Epithelial cell of proximal tubule (primary cell): Measurements from ENCODE around the gene COL11A2. TPM values are rescaled to one million over a fixed set of nuclear protein-coding genes. Genes with fewer than 3 reads are reported as not detected.

Source experiments
- DNase-seq: peaks from one replicate; pipeline ENCODE4 v3.0.0-alpha.2; 2011; ENCODE audit warnings: low read depth
- H3K4me3 ChIP-seq: 2 replicates; pipeline ENCODE4 v1.5.1; 2011; ENCODE audit warnings: low read depth, mild to moderate bottlenecking, low read length
- total RNA-seq: library from RNA; depleted of rRNA; stranded (reverse); fragments of >200 nt; gene quantifications from 2 replicates; pipeline ENCODE4 v1.2.3, GENCODE V29; 2015
- TF ChIP-seq, protein P1 (sequence below): conservative IDR thresholded peaks from 2 replicates; pipeline ENCODE4 v1.5.1; 2012; ENCODE audit warnings: low read depth, mild to moderate bottlenecking, low read length

COL11A2 gene
- total RNA-seq, 1 donor from 2014 or later, result 0.06 TPM

DNA sequence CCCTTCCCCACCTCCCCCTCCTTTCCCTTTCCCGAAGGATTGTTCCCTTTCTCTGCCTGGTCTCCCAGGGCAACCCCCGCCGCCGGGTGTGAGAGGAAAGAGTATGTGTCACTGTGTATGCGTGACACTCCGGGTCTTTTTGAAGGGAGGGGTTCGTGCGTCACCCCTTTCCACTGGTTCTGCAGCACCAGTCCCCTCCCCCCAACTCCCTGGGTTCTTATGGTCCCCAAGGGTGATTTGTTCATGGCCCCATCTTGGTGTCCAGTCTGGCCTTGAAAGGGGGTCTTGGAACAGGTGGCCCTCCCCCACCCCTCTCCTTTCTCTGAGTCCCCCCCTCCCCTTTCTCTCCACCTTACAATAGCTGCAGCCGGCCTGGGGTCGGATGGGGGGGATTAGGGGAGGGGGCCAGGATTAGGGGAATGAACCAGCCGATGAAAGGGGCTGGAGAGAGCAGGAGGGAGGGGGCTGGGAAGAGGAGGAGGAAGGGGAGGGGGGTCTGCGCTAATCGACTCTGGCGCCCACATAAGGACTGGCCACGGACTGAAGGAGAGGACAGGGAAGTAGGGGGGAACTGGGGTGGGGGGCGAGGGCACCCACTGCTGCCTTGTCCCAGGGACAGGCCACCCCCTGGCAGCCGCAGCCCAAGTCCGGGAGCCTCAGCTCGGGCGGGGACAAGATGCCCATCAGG is 14.7 kb upstream of the COL11A2 start:
- TF ChIP-seq, protein P1, sequence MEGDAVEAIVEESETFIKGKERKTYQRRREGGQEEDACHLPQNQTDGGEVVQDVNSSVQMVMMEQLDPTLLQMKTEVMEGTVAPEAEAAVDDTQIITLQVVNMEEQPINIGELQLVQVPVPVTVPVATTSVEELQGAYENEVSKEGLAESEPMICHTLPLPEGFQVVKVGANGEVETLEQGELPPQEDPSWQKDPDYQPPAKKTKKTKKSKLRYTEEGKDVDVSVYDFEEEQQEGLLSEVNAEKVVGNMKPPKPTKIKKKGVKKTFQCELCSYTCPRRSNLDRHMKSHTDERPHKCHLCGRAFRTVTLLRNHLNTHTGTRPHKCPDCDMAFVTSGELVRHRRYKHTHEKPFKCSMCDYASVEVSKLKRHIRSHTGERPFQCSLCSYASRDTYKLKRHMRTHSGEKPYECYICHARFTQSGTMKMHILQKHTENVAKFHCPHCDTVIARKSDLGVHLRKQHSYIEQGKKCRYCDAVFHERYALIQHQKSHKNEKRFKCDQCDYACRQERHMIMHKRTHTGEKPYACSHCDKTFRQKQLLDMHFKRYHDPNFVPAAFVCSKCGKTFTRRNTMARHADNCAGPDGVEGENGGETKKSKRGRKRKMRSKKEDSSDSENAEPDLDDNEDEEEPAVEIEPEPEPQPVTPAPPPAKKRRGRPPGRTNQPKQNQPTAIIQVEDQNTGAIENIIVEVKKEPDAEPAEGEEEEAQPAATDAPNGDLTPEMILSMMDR, result no peak
- DNase-seq, result no peak
- H3K4me3 ChIP-seq, result peak overlapping the region; percentile 95

DNA sequence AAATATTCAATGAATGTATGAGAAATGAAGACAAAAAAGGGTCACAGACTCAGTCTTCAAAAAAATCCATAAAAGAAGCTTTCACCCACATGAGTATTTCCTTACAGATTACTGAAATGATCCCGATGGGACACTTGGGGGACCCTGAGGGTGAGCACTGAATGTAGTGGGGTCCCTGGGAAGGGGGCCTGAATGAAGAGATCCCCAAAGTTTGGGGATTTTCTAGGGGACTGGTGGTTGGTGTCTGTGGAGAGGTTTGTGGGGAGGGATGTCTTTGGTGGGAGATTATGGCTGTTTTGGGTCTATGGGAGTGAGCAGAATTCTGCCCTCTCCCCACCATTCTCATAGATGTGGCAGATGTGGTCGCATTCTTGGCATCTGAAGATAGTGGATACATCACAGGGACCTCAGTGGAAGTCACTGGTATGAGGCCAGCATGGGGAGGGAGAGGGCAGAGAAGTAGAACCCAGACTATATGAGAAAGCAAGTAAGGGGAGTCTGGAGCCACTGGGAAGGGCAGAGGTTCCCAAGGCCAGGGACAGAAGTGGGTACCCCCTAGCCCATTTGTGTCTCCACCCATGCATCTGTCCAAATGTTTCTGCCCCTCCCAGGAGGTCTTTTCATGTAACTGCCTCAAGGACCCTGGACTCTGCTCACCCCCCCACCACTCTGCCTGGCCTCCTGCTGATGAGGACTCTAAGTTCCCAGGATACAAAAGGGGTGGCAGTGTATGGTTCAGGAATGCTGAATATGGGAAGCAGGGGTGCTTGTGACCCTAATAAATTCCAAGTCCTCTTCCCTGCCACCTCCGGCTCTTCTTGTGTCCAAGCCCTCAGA is 14.0 kb upstream of the COL11A2 start:
- TF ChIP-seq, protein P1, result no peak
- DNase-seq, result no peak
- H3K4me3 ChIP-seq, result no peak overlapping the region

DNA sequence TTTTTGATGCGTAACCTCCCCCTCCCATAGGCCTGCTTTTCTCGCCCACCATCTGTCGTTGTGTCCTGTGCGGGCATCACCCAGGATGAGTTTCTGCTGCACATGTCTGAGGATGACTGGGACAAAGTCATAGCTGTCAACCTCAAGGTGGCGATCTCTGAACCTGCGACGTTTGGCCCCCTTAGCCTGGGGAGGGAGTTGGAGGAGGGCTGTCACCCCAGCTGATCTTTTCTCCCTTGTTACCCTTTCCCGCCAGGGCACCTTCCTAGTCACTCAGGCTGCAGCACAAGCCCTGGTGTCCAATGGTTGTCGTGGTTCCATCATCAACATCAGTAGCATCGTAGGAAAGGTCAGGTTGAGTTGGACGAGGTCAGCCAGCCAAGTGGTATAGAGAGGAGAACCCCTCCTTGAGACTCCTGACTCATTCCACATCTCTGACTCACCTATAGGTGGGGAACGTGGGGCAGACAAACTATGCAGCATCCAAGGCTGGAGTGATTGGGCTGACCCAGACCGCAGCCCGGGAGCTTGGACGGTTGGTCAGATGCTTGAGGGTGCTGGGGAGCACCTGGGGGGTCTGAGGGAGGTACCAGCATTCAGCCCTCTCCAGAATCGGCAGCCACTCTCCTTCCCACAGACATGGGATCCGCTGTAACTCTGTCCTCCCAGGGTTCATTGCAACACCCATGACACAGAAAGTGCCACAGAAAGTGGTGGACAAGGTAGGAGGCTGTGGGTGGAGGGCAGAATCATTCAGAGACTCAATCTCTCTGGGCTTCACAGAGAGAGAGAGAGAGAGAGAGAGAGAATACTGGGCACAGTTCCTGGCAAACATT is 13.1 kb upstream of the COL11A2 start:
- peak overlapping the region; percentile 87 for H3K4me3 ChIP-seq
- TF ChIP-seq, protein P1, result peak; percentile 17
- no peak for DNase-seq

DNA sequence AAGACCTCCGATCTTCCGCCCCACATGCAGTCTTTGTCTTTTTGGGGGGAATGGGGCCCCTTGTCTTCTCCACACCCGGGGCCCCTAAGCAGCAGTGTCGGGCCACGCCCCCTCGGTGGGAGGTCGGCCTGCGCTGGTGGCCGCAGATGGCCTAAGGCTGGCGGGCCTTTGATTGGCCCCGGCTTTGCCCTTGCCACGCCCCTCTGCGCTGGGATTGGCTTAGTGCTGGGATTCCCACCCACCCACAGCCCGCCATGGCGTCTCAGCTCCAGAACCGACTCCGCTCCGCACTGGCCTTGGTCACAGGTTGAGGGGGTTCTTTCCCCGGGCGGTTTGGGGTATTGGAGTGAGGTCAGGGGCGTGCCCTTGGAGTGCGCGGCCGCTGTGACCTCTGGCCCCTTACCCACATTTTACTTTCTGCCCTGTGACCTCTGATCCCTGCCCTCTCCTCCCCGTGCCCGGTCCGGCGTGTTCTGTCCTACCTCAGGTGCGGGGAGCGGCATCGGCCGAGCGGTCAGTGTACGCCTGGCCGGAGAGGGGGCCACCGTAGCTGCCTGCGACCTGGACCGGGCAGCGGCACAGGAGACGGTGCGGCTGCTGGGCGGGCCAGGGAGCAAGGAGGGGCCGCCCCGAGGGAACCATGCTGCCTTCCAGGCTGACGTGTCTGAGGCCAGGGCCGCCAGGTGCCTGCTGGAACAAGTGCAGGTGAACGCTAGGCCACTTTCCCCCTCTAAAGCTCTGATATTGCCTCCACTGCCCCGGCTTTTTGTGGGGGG is 12.3 kb upstream of the COL11A2 start, which contains the start of gene HSD17B8:
HSD17B8 (plus strand) TSS at position 241 of the 776 bp plus-strand sequence; CDS start at position 255, 14 bp downstream.
- H3K4me3 ChIP-seq, result peak within 1 kb of the TSS; percentile 87
- no peak for DNase-seq
- TF ChIP-seq, protein P1, result no peak

DNA sequence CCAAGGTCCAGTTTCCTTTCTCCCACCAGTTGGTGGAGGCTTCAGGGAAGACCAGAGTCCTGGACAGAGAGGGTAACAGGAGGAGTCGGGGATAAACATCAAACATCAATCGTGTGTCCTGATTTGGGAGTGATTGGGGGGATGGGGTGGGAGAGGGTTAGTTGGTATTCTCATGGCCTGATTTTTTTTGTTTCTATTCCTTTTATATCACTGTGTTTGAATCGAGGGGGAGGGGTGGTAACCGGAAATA is 11.8 kb upstream of the COL11A2 start:
- DNase-seq, result no peak
- H3K4me3 ChIP-seq, result peak overlapping the region; percentile 87
- TF ChIP-seq, protein P1, result no peak

DNA sequence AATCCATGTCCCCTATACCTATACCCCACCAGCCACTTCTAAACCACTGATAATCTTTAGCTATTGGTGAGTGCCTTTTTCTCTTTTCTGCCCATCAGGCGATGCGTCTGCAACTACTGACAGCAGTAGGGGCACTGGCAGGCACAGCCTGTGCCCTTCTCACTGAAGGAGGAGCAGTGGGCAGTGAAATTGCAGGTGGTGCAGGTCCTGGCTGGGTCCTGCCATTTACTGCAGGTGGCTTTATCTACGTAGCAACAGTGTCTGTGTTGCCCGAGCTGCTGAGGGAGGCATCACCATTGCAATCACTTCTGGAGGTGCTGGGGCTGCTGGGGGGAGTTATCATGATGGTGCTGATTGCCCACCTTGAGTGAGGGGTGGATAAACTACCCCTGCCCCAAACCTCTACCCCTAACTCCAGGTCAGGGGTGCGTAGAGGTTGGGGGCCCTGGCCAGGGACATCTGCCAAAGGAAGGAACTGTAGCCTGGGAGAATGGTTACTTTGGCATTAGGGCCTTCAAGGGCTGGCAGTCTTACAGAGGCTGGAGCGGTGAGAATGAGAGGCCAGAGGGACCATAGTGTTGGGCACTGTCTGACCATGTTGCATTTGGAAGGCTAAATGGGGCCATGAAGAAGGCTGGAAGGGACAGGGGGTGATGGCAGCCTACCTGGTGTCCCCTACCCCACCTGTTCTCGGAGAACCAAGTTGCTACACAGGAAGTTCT is 11.3 kb upstream of the COL11A2 start:
- DNase-seq, result no peak
- H3K4me3 ChIP-seq, result no peak overlapping the region
- TF ChIP-seq, protein P1, result no peak
